HG03060 (cell line): ENCODE measurements around the gene FGF12.

Experiments
- ATAC-seq: cut with Tn5 transposase; IDR thresholded peaks from one replicate; pipeline ENCODE4 v1.9.1; 2021; ENCODE audit warnings: low read depth, moderate number of reproducible peaks; ENCODE audit not compliant: unreplicated experiment

The FGF12 gene

DNA sequence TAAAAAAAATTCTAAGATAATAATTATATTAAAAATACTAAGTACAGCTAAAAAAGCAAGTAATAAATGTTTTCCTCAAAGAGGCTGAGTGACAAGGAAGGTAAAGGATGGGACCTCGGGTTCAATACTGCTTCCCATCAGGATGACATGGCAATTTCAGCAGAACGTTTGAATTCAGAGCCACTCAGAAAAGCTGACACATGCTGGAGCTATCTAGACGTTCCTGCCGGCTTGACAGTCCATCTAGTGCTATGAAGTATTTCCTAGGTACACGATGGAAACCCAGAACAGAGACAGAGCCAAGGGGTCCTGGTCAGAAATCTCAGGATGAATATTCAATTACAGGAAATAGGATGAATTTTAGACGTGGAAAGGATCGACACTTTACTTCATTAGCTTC is 361.8 kb downstream of the FGF12 start:
- ATAC-seq = no peak

DNA sequence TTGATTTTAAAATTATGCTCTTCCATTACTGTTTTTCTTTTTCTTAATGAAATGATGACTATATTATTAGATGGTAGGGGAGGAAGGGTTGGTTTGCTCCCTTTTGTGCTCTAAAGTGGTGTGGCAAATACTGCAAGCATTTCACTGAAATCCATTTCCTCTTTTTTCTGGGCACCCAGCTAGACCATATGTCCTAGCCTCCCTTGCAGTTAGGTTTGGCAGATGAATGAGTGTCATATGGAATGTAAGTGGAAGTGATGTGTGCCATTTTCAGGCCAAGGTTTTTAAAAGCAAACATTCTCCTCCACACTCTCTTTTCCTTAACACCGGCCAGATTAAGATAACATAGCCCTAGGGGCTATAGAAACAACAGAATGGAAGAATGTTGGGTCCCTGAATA is 363.0 kb downstream of the FGF12 start:
- no peak for ATAC-seq

DNA sequence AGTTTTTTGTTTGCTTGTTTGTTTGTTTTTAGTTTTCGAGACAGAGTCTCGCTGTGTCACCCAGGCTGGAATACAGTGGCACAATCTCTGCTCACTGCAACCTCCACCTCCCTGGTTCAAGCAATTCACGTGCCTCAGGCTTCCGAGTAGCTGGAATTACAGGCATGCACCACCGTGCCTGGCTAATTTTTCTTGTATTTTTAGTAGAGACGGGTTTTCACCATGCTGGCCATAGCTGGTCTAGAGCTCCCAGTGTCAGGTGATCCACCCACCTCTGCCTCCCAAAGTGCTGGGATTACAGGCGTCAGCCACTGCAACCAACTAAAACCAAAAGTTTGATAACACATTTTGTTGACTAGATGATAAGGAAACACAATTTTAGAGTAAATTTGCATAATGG is 372.7 kb downstream of the FGF12 start:
- no peak for ATAC-seq

DNA sequence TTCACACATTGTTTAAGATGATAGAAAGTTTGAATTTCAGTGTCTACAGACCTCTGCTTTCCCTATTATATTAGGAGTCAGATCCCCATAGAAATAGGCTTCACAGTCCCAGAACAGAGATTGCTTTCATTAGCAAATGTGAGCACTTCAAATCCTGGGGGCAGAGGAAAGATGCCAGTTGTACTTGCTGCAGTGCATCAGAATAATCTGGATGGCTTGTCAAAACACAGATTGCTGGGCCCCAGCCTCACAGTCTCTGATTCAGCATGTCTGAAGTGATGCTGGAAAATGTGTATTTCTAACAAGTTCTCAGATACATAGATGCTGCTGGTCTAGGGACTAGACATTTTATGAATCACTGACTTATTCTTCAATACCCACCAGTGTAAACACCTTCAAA is 375.2 kb downstream of the FGF12 start:
- no peak for ATAC-seq

DNA sequence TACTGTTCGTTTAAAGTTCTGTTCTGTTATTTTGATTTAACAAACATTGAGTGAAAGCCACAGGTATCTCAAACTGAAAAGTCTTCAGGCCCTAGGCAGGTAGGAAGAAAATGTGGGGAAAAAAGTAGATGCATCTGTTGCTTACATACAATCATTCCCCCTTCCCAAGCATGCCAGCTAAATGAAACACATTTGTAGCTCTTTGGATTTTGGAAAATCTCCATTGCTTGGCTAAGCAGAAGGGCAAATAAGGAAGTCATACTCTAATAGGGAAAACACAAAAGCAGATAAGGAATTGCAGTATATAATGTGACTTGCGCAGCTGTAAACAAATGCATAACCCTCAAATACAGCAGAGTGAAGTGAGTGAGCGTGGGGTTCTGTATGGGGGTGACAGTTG is 375.9 kb downstream of the FGF12 start:
- ATAC-seq = no peak

DNA sequence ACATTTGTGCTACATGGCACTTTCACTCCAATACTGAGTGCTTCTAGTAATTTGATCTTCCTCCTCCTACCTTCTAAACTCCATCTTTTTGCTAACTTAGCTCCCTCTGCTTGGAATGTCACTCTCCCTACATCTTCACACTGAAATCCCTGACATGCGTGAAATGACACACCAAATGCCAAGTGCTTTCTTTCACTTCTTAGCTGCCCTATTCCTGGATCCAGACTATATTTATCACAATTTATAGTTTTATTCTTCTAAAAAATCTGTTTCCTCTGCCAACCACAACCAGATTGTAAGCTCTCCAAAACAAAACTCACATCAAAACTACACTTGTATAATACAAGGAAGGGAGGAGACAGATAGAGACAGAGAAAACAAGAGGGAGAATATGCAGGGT is 387.3 kb downstream of the FGF12 start:
- no peak for ATAC-seq

DNA sequence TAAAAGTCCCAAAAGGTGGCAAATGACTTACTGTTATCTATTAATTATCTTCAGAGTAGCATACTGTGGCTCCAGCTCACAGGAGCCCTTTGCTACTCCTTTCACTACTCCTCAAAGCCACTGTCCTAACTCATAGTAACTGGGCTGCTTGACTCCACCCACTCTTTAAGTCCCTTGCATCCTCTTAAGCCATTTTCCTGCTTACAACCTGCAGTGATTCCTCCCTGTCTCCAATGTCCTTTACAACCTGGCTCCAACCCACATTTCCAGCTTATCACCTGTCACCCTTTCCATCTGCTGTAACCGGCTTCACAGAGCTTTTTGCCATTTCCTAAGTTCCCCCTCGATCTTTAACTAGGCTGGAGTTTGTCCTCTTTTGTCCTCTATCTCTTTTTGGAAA is 388.1 kb downstream of the FGF12 start:
- ATAC-seq = no peak

DNA sequence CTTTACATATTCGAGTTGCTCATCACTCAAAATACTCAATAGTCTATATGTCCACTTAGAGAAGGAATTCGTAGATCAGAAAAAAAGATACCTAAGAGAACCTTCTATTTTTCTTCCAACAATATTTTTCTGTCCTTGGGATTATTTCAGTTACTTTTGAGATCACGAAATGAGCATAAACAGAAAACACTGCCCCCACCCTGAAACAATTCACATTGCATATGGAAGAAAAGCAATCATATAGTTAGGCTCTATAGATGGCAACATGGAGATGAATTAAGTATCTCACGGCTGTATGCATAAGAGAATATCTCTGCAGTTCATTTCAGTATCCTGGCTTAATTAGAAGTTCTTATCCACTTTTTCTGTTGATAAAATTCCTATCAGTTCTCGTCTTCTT is 391.1 kb downstream of the FGF12 start:
- ATAC-seq = no peak

DNA sequence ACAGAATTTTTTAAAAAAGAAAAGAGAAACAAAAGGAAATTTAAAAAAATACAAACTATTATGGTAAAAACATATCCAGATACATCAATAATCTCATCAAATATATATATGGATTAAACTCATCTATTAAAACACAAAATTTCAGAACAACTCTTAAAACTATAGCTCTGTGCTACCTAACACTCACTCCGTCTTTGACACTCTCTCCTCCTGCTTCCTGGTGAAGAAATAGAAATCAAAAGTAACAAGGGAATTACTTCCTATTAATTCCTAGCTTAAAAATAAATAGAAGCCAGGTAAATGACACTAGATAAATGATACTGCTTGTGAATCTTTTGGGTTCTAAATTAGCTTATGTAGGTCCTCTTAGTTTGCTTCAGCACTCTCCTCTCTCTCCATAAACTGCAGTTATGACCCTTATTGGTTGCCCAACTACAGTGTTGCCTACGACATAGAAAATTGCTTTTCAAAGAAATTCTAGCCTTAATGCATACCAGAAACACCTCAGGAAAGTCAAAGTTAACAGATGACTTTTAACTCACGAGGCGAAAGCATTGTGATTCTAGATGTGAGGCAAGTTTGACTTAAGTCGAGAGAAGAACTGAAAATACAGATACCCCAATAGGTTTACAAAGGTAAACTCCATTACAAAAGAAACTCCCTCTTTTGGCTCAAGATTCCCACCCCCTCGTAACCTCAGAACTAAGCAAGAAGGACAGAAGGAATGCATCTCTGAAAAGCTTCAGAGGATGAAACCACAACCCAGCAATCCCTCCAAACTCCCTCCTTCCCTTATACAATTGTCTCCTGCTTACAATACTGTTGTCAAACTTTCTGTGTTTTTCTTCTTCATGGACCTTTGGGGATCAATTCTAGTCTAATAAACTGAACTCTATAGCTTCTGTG is 394.7 kb downstream of the FGF12 start:
- no peak for ATAC-seq

DNA sequence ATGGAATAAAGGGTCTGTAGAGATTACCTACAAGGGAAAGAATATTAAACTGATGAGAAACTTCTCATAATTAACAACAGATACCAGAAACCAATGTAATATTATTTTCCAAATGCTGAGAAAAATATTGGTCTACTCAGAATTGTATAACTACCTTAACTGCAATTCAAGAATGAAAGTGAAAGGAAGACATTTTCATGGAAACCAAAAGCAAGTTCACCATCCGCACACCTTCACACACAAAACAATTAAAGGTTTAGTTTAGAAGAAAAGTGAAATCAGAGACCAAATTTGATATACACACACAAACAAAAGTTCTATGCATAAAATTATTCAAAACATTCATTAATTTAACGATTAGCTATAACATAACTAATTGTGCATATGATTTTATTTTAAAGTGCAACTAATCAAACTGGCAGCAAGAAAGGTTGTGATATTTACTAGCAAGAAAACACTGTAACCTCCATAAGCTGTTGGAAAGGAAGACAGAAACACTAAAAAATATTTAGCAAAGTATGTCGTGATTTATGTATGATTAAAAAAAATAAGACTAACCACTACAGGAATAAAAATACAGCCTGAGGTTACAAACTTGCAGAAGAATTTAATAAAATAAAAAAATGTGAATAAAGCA is 395.5 kb downstream of the FGF12 start:
- no peak for ATAC-seq

DNA sequence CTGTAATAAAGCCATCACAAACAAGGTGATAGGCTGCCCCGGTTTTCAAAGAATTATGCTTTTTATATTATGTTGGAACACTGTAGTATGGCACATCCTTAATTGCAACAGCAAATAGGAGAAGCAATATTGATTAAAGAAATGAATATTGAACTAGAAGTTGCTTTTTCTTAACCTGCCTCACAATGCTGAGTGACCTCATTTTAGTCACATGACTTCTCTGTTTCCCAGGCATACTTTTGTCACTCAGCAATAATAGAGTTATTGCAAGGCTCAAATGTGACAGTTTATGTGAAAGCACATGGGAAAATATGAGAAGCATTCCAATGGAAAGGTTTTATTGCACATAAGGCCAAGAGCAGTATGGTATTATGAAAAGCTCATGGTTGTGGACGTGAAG is 400.7 kb downstream of the FGF12 start:
- no peak for ATAC-seq

DNA sequence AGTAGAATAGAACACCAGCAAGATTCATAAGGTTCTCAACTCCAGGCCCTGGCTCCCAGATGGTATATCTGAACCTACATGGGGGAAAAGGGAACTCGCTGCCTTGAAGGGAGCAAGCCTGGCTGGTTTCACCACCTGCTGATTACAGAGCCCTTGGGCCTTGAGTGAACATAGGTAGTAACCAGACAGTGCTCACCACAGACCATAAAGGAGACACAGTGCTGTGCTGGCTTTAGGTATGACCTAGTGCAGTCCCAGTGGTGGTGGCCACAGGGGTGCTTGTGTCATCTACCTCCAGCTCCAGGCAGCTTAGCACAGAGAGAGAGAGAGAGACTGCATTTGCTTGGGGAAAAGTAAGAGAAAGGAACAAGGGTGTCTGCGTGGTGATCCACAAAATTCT is 409.8 kb downstream of the FGF12 start:
- no peak for ATAC-seq

DNA sequence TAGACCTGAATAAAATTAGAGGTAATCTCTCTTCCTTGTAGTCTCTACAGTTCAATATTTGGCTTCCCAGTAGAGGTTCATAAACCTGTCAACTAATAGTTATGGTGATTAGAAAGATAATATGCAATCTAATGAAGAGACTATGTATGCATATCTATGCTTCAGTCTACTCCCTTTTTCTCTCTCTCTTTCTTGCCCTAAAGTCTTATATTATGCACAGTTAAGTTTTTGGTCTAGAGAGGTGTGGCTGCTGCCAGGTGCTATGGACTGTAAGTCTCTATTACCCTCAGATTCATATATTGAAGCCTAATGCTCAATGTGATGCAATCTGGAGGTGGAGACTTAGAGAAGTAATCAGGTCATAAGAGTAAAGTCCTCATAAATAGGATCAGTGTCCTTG is 413.7 kb downstream of the FGF12 start:
- ATAC-seq = no peak

DNA sequence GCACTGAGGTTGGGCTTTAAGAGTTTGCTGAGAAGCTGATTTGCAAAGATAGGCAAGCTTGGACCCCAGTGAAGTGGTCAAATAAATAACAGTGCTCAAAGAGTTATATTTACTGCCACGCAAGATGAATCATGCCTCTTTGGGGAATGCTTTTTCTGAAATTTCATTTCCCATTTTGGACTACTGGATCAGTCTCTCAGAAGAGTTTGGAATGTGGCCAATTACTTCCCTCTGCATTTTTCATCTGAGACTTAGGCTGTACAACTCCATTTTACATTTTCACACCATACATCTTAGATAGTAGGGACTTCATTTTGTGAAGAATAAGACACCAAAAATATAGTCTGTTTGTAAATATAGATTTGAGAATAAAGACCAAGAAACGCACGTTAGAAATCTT is 419.7 kb downstream of the FGF12 start:
- ATAC-seq = no peak

DNA sequence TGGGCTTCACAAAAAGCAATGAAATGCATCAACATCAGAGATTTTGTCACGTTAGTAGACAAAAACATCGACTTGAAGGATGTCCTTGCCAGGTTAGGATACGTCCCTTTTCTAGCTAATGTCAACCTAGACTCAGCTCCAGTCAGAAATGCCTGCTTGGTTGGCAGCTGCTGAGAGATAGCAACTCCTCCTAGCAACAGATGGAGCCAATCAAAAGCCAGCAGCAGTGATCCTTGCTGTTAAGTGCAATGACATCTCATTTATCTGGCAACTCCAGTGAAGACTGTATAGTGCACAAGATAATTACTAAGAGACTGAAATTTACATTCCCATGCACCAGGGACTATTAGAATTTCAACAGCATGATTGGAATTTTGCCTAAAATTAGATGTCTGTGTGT is 424.1 kb downstream of the FGF12 start:
- ATAC-seq = no peak

DNA sequence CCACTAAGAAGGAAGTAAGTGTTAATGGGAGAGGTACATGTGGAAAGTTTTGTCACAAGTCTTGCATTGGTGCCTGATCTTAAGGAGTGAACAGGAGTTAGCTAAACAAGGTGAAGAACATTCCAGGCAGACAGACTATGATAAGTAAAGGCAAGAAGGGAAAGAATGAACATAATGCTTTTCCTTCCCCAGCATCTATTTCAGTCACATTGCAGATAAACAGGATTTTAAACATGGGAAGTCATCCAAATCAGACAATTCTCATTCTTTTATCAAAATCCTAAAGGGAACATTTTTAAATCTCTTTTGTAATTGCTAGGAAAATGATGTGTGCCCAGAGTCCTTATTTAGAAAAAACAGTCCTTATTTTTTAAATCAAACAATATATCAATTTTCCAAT is 424.6 kb downstream of the FGF12 start:
- no peak for ATAC-seq

DNA sequence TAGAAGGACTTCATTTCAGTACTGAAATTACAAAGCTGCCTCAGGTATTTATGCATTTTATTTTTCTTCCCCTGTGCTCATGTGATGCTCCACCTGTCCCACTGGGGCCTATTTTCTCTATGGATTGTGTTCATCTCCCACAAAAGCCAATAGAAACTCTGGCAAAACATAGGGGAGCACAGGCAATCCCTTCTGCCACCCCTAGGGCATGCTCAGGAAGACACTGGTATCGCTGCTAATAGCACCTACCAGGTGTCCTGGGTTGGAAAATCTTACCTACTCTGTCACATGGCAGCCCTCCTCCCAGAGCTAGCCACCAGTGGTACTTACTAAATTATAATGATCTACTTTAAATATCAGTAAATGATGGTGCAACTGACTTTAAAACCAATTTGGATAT is 427.4 kb downstream of the FGF12 start:
- no peak for ATAC-seq

DNA sequence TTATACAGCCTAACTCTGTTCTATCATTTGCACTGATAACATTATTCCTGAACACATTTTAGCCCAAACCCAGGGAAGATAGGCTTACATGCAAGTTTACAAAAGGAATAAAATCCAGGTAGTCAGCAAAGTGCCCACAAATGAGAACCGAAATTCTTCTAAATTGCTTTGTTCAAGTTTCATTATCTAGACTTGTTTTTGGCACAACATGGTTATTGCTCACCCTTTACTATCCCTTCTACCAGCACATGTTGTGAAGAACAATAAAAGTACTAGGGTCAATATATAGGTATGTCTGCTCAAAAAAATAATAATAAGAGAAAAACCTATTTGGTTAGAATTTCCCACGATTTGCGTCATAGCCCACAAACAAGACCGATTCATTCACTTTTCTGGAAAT is 430.5 kb downstream of the FGF12 start:
- ATAC-seq = no peak

DNA sequence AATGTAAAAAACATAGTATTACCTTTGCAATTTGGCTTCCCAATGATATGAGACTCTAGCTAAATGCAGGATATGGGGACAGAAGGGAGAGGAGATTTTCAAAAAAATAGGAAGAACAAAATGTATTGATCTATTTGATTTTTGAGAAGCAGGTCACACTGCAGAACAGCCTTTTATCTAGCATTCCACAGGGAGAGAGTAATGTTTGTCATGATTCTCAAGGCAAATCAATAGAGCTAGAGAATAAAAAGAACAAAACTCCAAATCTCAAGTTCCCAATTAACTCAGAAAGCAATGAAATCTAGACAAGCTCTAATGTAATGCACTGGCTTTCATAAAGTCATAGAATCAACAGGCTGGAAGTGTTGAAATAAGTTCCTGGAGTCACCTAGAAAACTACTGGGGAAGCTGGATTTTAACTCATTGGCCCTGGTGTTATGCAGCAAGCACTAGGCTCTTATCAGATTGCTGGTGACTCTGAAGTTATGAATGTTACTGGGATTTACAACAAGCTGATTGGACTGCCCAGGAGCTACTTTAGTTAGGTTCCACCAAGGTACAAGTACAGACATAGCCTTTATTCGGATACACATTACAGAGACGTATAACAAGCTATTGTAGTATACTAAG is 442.8 kb downstream of the FGF12 start:
- ATAC-seq = no peak

DNA sequence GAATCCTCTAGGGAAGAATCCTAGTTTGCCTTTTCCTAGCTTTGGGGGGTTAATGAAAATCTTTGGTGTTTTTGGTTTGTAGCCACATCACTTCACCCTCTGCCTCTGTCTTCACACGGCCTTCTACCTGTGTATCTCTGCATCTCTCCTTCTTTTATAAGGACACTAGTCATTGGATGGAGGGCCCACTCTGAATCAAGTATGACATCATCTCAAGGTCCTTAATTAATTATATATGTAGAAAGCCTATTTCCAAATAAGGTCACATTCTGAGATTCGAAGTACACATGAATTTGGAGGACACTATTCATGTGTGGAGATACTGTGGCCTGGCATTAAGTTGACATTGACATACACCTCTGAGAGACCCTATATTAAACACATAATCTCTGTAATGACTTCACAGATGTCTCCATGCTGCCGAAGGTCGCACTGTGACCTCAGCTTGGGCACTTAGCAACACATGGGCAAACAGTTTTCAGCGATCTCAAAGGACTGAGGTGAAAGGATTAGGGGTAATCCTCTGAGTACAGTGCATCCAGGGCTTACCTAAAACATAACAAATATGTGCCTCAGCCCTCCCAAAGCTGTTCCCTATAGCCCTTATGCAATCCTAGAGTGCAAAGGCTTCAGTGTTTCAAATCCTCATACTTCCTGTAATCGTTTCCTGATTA is 446.0 kb downstream of the FGF12 start:
- ATAC-seq = no peak

DNA sequence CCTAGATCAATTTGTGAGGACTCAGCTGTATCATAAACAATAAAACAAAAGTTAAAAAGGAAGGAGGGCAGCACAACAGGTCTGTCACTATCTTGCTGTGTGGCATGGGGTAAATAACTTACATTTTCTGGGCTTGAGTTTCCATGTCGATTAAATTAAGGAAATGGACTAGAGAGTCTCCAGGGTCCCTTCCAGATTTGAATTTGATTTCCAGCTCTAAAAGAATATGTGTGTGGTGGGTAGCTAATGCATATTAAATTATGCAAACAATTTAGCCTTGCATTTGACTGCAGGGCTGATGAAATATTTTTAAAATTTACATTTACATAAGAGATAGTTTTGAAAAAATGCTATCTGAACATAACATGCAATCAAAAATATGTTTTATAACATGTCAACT is 447.7 kb downstream of the FGF12 start:
- no peak for ATAC-seq
